Measurements from ENCODE around the gene TRAPPC2L.
"Not testable (repeated sequence)": the region's sequence is repeated elsewhere in the genome, so short reads cannot be mapped to it uniquely, and the experiment has no call there.

The TRAPPC2L gene

DNA sequence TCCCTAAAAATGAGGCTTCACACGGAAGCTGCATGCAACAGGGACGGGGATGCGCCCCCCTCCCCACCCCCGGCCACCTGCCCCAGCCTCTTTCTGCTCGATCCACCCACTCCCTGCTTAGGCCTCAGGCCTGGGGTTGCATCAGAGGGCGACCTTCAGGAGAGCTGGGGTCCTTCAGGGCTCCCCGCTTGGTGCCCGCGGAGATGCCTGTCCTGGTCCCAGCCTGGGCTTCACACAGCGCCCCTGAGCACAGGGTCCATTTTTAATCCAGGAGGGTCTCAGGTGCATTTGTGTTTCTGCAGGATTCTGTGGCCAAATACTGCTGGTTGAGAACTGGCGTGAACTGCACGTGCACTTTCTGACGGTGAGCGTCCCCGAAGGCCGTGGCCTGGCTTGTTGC, 37.8 kb upstream of the TRAPPC2L start:
- CTCF ChIA-PET = interaction anchor here (1.0 to 3.0 kb wide), 4 partner anchors 10 to 348 kb away, joined by 3 to 16 read pairs (median 4); partner anchors contain the start of genes GALNS and TRAPPC2L
- TF ChIP-seq, protein P1, sequence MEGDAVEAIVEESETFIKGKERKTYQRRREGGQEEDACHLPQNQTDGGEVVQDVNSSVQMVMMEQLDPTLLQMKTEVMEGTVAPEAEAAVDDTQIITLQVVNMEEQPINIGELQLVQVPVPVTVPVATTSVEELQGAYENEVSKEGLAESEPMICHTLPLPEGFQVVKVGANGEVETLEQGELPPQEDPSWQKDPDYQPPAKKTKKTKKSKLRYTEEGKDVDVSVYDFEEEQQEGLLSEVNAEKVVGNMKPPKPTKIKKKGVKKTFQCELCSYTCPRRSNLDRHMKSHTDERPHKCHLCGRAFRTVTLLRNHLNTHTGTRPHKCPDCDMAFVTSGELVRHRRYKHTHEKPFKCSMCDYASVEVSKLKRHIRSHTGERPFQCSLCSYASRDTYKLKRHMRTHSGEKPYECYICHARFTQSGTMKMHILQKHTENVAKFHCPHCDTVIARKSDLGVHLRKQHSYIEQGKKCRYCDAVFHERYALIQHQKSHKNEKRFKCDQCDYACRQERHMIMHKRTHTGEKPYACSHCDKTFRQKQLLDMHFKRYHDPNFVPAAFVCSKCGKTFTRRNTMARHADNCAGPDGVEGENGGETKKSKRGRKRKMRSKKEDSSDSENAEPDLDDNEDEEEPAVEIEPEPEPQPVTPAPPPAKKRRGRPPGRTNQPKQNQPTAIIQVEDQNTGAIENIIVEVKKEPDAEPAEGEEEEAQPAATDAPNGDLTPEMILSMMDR (IDR thresholded peaks at IDR 0.05; ENCODE audit: control extremely low read depth, extremely low read depth, low read depth, missing control alignments) = no peak
- DNase-seq (ENCODE audit: extremely low spot score) = no peak
- POLR2A ChIA-PET = no interaction called here

DNA sequence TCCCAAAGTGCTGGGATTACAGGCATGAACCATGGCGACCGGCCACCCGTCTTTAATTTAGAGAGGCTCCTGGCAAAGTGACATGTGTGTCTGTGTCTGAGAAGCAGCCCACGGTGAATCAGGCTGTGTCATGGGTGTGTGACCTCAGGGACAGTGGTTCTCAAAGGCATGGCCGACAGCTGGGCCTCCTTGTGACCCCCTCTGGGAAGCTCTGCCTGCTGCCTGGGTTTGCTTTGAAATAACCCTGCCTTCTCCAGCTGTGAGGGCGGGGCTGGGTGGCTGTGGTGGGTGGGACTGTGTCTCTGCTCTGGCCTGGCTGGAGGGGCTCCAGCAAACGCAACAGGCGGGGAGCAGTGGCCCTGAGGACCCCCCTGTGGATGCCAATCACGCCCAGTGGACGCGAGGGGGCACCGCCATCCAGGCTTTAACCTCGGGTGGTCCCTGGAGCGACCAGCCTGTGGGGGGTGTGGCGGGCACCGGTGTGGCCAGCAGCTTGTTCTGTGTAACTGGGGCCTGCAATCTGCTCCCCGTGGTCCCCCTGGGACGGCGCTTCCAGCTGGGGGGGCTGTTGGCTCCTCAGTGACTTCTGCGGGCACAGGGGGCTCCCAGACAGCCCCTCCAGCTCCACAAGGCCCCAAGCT, 36.4 kb upstream of the TRAPPC2L start:
- POLR2A ChIA-PET = no interaction called here
- TF ChIP-seq, protein P1 (IDR thresholded peaks at IDR 0.05; ENCODE audit: control extremely low read depth, extremely low read depth, low read depth, missing control alignments) = no peak
- CTCF ChIA-PET = interaction anchor here (1.0 to 1.7 kb wide), 2 partner anchors 9 to 37 kb away, joined by 3 to 5 read pairs; partner anchors contain the start of genes APRT, GALNS and TRAPPC2L
- DNase-seq (ENCODE audit: extremely low spot score) = no peak

DNA sequence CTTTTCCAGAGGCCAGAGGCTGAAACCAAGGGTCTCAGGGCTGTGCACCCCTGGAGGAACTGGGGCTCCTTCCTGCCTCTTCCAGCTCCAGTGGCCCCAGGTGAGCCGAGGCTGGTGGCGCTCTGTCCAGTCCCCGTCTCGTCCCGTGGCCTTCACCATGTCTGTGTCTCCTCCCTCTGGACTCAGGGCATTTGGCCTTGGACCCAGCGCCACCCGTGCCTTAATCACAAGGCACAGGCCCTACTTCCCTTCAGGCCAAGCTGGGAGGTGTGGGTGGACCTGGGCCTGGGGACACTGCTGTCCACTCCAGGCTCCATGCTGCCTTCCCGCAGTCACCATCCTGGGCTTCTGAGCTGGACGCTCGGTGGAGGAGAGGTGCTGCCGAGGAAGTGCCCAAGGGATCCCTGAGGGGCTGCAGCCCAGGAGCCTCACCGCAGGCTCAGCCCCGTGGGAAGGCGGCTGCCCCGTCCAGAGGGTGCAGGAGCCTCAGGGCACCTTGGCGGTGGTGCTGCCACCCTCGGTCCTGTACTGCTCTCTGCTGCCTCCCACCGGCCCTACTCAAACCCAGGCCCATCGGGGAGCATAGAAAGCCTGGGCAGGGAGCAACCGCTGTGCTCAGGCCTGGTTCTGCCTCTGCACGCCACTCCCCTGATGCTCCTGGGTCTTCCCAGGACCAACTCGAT, 35.6 kb upstream of the TRAPPC2L start:
- ChIA-PET POLR2A (no interaction called here), CTCF (interaction anchor here (0.6 to 1.0 kb wide), 2 partner anchors 9 to 395 kb away, joined by 3 read pairs; partner anchors contain the start of gene APRT)
- no peak for DNase-seq (ENCODE audit: extremely low spot score)
- TF ChIP-seq, protein P1 (IDR thresholded peaks at IDR 0.05; ENCODE audit: control extremely low read depth, extremely low read depth, low read depth, missing control alignments) = no peak

DNA sequence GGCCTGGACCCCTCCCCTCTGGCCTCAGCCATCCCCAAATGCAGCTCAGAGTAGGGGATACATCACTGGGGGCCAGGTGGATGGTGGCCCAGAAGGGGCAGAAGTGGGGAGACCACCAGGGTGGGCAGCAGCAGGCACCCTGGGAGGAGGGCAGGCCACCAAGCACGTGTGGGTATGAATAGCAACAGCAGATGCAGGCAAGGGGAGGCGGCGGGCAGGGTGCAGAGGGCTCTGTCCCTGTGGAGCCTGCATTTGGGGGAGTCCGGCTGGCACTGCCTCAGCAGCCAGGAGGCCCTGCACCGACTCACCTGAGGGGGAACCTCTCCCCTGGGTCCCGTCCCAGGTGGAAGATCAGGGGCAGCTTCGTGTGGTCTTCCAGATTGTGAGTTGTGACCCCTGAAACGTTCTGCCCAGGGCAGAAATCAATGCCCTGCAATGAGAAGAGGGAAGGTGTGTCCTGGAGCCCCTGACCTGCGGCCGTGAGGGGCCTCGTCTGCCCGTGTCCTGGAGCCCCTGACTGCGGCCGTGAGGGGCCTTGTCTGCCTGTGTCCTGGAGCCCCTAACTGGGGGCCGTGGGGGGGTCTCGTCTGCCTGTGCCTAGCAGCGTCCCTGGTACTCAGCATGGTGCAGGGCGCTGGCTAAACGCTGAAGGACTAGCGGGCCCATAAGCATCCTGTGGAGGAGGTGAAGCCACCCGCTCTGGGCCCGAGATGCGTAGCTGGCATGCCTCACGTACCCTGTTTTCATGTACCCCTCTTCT, 34.5 kb upstream of the TRAPPC2L start:
- TF ChIP-seq, protein P1 (IDR thresholded peaks at IDR 0.05; ENCODE audit: control extremely low read depth, extremely low read depth, low read depth, missing control alignments) = no peak
- ChIA-PET CTCF (interaction anchor here (0.6 kb wide), 1 partner anchor 394 kb away, joined by 3 read pairs; no protein-coding TSS in a partner anchor), POLR2A (no interaction called here)
- DNase-seq (ENCODE audit: extremely low spot score) = no peak

DNA sequence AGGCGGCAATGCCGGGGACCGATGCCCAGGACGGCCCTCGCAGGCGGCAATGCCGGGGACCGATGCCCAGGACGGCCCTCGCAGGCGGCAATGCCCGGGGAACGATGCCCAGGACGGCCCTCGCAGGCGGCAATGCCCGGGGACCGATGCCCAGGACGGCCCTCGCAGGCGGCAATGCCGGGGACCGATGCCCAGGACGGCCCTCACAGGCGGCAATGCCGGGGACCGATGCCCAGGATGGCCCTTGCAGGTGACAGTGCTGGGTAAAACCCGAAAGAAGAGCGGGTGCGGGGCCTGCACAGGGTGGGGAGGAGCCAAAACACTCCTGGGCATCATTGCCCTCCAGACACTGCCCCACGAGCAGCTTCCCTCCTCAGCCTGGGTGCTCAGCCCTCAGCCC, 33.3 kb upstream of the TRAPPC2L start:
- DNase-seq (ENCODE audit: extremely low spot score); POLR2A ChIA-PET; CTCF ChIA-PET: not testable (repeated sequence)

DNA sequence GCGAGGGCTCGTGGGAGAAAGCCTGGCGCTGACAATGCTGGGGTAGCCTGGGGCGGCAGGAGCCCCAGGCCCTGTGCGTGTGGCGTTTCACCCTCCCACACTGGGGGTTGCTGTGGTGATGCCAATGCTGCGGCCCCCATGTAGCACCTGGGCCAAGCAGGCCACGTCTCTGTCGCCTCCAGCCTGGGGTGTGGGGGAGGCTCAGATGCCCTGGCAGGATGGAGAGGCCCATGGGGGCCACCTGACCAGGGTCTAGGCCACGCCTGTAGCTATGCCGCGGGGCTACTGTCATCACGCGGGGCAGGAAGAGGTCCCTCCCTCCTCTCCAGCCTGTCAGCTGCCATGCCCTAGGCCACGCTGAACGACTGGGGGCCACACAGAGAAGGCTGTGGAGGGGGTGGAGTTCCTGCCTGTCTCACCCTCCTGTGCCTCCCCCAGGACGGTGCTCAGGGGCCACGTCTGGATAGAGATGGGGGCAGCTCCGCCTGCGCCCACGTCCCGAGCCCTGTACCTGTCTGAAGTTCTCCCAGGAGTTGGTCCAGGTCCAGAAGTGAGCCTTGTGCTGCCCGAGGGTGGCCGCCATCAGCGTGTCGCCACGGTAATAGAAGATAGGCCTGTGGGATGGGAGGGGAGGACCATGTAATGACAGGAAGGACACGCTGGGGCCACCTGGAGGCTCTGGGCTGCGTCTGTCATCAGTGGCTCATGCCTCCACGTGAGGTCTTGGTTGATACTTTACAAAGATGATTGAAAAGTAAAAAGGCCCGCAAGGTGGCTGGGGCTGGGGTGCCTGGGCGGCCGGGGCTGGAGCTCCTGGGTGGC, 32.5 kb upstream of the TRAPPC2L start:
- CTCF ChIA-PET = no interaction called here
- TF ChIP-seq, protein P1 (IDR thresholded peaks at IDR 0.05; ENCODE audit: control extremely low read depth, extremely low read depth, low read depth, missing control alignments) = no peak
- no peak for DNase-seq (ENCODE audit: extremely low spot score)
- POLR2A ChIA-PET = no interaction called here

All from GM10248 (cell line).